ENCODE measurements around the gene BMAL2.

BMAL2 gene

DNA sequence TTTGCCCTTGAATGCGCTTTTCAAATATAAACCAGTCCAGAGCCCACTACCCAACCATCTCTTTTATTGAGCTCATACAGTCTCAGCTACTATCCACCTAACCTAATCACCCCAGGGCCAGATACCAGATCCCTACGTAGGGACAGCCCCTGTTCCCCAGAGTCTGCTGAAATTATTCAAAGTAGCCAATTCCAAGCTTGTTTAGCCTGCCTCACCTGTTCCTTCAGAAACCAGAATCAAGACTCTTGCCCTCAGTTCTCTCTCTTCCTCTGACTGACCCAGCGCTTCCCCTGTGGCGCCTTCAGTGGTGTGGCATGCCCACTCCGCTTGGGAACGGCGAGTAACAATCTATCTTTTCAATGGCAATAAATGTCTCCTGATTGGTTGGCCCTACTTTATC is 18.8 kb downstream of the BMAL2 start:
- FAIRE-seq: no peak
- no peak for DNase-seq (ENCODE audit: insufficient read length, low spot score)

DNA sequence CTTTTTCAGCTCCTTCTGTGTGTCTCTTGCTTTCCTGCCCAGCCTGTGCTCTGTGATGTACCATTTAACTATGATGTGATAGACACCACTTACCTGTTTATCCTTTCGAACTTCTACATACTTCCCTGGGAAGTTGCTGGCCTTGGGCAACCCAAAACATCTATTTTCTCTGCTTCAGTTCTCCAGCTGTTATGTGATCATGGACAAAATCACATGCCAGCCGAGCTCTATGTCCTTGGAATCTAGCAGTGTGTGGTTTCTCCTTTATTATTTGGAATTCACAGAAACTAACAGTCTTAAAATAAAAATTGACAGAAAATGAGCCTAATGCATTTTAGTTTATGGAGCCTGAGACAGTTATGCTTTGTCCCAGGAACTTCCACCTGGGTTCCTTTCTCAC is 22.9 kb downstream of the BMAL2 start:
- FAIRE-seq (peak; percentile 42), DNase-seq (ENCODE audit: insufficient read length, low spot score) (no peak)

DNA sequence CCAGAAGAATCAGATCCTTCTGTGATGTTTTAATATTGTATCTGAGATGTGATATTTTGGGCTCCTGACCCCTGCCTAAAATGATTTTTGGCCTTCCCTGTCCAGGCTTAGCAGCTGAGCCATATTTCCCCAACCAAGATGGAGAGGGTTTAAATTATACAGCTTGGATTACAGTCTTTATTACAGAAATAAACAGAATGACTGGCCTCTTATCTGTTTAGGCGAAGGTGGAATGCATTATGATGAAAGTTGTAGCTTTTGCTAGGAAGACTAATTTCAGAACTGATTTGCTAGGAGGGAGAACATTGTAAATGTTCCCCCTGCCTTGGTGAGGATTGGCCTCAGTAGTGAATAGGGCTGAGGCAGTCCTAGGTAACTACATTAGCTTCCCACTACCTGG is 23.3 kb downstream of the BMAL2 start:
- DNase-seq (ENCODE audit: insufficient read length, low spot score): no peak
- no peak for FAIRE-seq

- FAIRE-seq (no peak), DNase-seq (ENCODE audit: insufficient read length, low spot score) (no peak)
These were observed 27.1 kb downstream of the BMAL2 start for GRCh38 chr12:27359578-27360340.

DNA sequence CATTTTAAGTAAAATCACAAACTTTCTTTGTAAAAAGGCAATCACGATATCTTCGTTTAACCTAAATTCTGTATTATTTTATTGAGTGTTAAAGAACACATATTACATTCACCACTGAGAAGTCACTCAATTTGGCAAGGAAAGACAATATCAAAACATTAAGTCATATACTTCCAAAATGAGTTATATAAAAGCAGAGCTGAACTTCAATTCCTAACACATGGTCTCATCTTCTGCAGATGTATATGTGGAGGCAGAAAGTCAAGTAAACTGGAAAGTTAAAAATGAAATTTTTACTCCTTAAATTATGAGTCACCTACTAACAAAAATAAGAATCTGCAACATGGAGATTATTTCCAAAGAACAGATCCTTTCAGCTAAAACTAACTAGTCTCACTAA is 28.7 kb downstream of the BMAL2 start:
- FAIRE-seq (no peak), DNase-seq (ENCODE audit: insufficient read length, low spot score) (no peak)

DNA sequence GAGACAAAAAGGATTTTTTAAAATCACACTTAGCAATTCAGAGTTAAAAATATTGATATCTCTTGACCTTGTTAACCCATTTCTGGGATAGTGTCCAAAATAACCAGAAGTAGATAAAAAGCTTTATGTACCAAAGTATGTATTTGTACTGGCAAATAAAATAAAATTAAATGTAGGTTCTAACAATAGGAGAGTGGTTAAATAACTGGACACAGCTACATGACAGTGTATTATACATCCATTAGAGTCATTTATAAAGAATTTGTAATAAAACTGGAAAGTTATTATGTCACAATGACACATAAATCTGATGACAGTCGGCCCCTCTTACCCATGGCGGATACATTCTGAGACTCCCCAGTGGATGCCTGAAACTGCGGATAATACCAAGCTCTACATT is 34.0 kb downstream of the BMAL2 start:
- FAIRE-seq: no peak
- DNase-seq (ENCODE audit: insufficient read length, low spot score): no peak

- FAIRE-seq: no peak
These were observed 34.4 kb downstream of the BMAL2 start for GRCh38 chr12:27367078-27367477.

DNA sequence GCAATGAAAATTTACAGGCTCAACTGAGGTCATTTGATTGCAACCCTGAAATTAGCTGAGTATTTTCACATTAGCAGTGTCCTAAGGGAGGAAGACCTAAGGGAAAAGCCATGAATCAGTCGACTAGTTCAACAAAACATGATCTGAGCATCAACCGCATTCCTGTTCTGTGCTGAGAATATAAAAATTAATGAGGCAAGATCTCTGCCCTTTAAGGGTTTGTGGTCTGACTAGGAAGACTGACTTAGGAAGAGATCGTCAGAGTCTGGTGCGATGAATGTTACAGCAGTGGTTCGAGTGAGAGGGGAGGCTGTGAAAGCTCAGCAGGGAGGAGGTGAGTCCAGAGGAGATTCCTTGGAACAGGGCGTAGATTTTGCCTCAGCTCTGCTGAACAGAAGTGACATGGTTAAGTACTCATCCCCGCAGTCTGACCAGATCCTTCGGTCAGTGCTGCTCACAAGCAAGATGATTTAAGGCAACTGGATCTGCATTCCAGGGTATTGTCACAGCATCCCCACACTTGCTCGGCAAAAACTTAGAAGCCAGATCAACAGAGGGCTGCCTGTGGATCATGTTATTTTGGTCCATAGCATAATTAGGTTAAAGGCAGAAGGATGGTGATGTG is 49.6 kb downstream of the BMAL2 start:
- DNase-seq (ENCODE audit: insufficient read length, low spot score) (no peak), FAIRE-seq (no peak)

More at GRCh38 chr12:27367078-27367477, 34.4 kb downstream of the BMAL2 start:
- no peak for DNase-seq (ENCODE audit: insufficient read length, low spot score)
